Measurements from ENCODE around the gene FSIP1. TPM values are rescaled to one million over a fixed set of nuclear protein-coding genes. Genes with fewer than 3 reads are reported as not detected.
A peak's percentile ranks its signal among the peaks of the same experiment; 100 is the strongest.

FSIP1 gene
- polyA plus RNA-seq, 3 donors = 0.10 to 0.48 (median 0.21) TPM

GRCh38 chr15:39651295-39651694 is 131.3 kb downstream of the FSIP1 start:
- intact Hi-C loops (cut with micrococcal nuclease) = no loop called here
- H3K9ac ChIP-seq (ENCODE audit: insufficient read depth, low read length, poor library complexity, severe bottlenecking) = no peak overlapping the region
- Mint-ChIP-seq H3K36me3 (no peaks in the 10 kb centered on the region), H3K4me3 (no peak overlapping the region), H3K4me1 (no peaks in the 10 kb centered on the region), H3K9me3 (peaks cover 0 to 1% (median 0%) of the 10 kb centered on the region in 7 donors), H3K27ac (no peak overlapping the region), H3K27me3 (ENCODE audit: low read depth in 3 of 3) (peaks cover 0 to 3% (median 0%) of the 10 kb centered on the region in 3 donors)
- no peaks in the 10 kb centered on the region for H3K27me3 ChIP-seq (ENCODE audit: control insufficient read depth in 2 of 2, insufficient read depth in 2 of 2, low read length in 2 of 2)
- no peak overlapping the region for H2AFZ ChIP-seq (ENCODE audit: insufficient read depth, low read depth, low read length, poor library complexity, severe bottlenecking)
- no peak overlapping the region for H3K27ac ChIP-seq (ENCODE audit: low read depth in 1 of 2, low read length in 2 of 2)
- H3K4me1 ChIP-seq (ENCODE audit: control insufficient read depth in 1 of 2, insufficient read depth in 2 of 2, low read length in 2 of 2) = no peaks in the 10 kb centered on the region
- H3K79me2 ChIP-seq (ENCODE audit: insufficient read depth, low read length) = no peaks in the 10 kb centered on the region
- H4K20me1 ChIP-seq (ENCODE audit: insufficient read depth, low read length) = no peaks in the 10 kb centered on the region
- DNase-seq = no peak
- H3K4me3 ChIP-seq (replicated peaks in 1 of 3; ENCODE audit: low read depth in 2 of 3, low read length in 3 of 3) = no peak overlapping the region
- no peak for TF ChIP-seq CTCF (IDR thresholded peaks at IDR 0.05)
- no CpG with 5 or more reads among the region's 1 CpG for WGBS (ENCODE audit: insufficient coverage)
- H3K36me3 ChIP-seq (replicated peaks in 1 of 2; ENCODE audit: control insufficient read depth in 1 of 2, insufficient read depth in 2 of 2, low read length in 2 of 2) = no peaks in the 10 kb centered on the region
- no peak overlapping the region for H3K4me2 ChIP-seq (replicated peaks; ENCODE audit: extremely low read depth, low read length, poor library complexity, severe bottlenecking)
- H3K9me3 ChIP-seq (replicated peaks in 1 of 2; ENCODE audit: control insufficient read depth in 1 of 2, insufficient read depth in 1 of 2, low read length in 2 of 2) = no peaks in the 10 kb centered on the region

DNA sequence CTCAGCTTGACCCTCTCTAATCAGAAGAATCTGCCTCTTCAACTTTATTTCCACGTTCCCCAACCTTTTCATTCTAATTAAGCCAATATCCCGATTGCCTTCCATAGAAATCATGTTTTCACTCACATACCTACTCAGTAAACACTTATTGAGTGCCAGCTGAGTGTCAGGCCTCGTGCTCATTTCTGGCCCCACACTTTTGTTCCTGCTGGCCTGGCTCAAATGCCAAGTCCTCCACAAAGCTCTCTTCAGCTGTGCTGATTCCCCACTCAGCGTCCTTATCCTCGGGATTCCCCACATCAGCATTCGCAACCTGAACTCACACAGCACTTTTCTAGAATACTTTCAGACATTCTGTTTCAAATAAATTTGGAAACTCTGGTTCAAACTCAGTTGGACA is 132.9 kb downstream of the FSIP1 start:
- Mint-ChIP-seq H3K9me3 (peaks cover 0 to 1% (median 0%) of the 10 kb centered on the region in 7 donors), H3K4me1 (no peaks in the 10 kb centered on the region)
- no peaks in the 10 kb centered on the region for H4K20me1 ChIP-seq (ENCODE audit: insufficient read depth, low read length)

More for the DNA sequence above, 132.9 kb downstream of the FSIP1 start:
- no peak for DNase-seq
- Mint-ChIP-seq H3K27me3 (ENCODE audit: low read depth in 3 of 3) (no peaks in the 10 kb centered on the region), H3K36me3 (no peaks in the 10 kb centered on the region), H3K27ac (no peak overlapping the region), H3K4me3 (peak overlapping the region in 1 of 2 donors; percentile 37)
- Histone ChIP-seq H3K4me2 (replicated peaks; ENCODE audit: extremely low read depth, low read length, poor library complexity, severe bottlenecking) (no peak overlapping the region), H3K4me1 (ENCODE audit: control insufficient read depth in 1 of 2, insufficient read depth in 2 of 2, low read length in 2 of 2) (no peaks in the 10 kb centered on the region), H3K36me3 (replicated peaks in 1 of 2; ENCODE audit: control insufficient read depth in 1 of 2, insufficient read depth in 2 of 2, low read length in 2 of 2) (no peaks in the 10 kb centered on the region), H3K79me2 (ENCODE audit: insufficient read depth, low read length) (no peaks in the 10 kb centered on the region), H3K9ac (ENCODE audit: insufficient read depth, low read length, poor library complexity, severe bottlenecking) (no peak overlapping the region), H3K9me3 (replicated peaks in 1 of 2; ENCODE audit: control insufficient read depth in 1 of 2, insufficient read depth in 1 of 2, low read length in 2 of 2) (no peaks in the 10 kb centered on the region), H2AFZ (ENCODE audit: insufficient read depth, low read depth, low read length, poor library complexity, severe bottlenecking) (no peak overlapping the region), H3K27me3 (ENCODE audit: control insufficient read depth in 2 of 2, insufficient read depth in 2 of 2, low read length in 2 of 2) (no peaks in the 10 kb centered on the region), H3K4me3 (replicated peaks in 1 of 3; ENCODE audit: low read depth in 2 of 3, low read length in 3 of 3) (no peak overlapping the region), H3K27ac (ENCODE audit: low read depth in 1 of 2, low read length in 2 of 2) (no peak overlapping the region)
- 89% methylated on average over 4 of the region's 6 CpGs for WGBS (ENCODE audit: insufficient coverage)
- intact Hi-C loops (cut with micrococcal nuclease) = no loop called here
- TF ChIP-seq CTCF (IDR thresholded peaks at IDR 0.05) = no peak

Data from CD14-positive monocyte (primary cell).